ENCODE data around the gene ULK4.

Gene ULK4

GRCh38 chr3:41612853-41613252, 349.1 kb downstream of the ULK4 start:
- DNase-seq = no peak

- DNase-seq = no peak
Observed at GRCh38 chr3:41611008-41611407, 350.9 kb downstream of the ULK4 start.

- no peak for DNase-seq
Observed at GRCh38 chr3:41608347-41608746, 353.6 kb downstream of the ULK4 start.

GRCh38 chr3:41603807-41604206, 358.1 kb downstream of the ULK4 start:
- DNase-seq = no peak

GRCh38 chr3:41602121-41602520, 359.8 kb downstream of the ULK4 start:
- DNase-seq = no peak

- no peak for DNase-seq
Observed at GRCh38 chr3:41601404-41601987, 360.4 kb downstream of the ULK4 start.

- no peak for DNase-seq
Observed at GRCh38 chr3:41600616-41601015, 361.3 kb downstream of the ULK4 start.

GRCh38 chr3:41599127-41599484, 362.8 kb downstream of the ULK4 start:
- DNase-seq = no peak

- no peak for DNase-seq
Observed at GRCh38 chr3:41598402-41599126, 363.3 kb downstream of the ULK4 start.

- DNase-seq = no peak
Observed at GRCh38 chr3:41593774-41594173, 368.1 kb downstream of the ULK4 start.

- DNase-seq = no peak
Observed at GRCh38 chr3:41592753-41593510, 369.0 kb downstream of the ULK4 start.

- DNase-seq = no peak
Observed at GRCh38 chr3:41583014-41583413, 378.9 kb downstream of the ULK4 start.

- DNase-seq = no peak
Observed at GRCh38 chr3:41581700-41582099, 380.2 kb downstream of the ULK4 start.

GRCh38 chr3:41580274-41580959, 381.5 kb downstream of the ULK4 start:
- no peak for DNase-seq

- DNase-seq = no peak
Observed at GRCh38 chr3:41579861-41580260, 382.0 kb downstream of the ULK4 start.

- DNase-seq = no peak
Observed at GRCh38 chr3:41578798-41579197, 383.1 kb downstream of the ULK4 start.

- DNase-seq = no peak
Observed at GRCh38 chr3:41575724-41576123, 386.2 kb downstream of the ULK4 start.

- DNase-seq = no peak
Observed at GRCh38 chr3:41574900-41575299, 387.0 kb downstream of the ULK4 start.

GRCh38 chr3:41573591-41573990, 388.3 kb downstream of the ULK4 start:
- no peak for DNase-seq

- no peak for DNase-seq
Observed at GRCh38 chr3:41572092-41572491, 389.8 kb downstream of the ULK4 start.

- DNase-seq = no peak
Observed at GRCh38 chr3:41569632-41570305, 392.1 kb downstream of the ULK4 start.

GRCh38 chr3:41565948-41566514, 395.9 kb downstream of the ULK4 start:
- DNase-seq = no peak

- no peak for DNase-seq
Observed at GRCh38 chr3:41565003-41565402, 396.9 kb downstream of the ULK4 start.
